ENCODE data around the gene EPHB1. TPM values are rescaled to one million over a fixed set of nuclear protein-coding genes. Genes with fewer than 3 reads are reported as not detected.

EPHB1 gene
- total RNA-seq, 1 donor from 2014 or later, result 3.8 TPM

DNA sequence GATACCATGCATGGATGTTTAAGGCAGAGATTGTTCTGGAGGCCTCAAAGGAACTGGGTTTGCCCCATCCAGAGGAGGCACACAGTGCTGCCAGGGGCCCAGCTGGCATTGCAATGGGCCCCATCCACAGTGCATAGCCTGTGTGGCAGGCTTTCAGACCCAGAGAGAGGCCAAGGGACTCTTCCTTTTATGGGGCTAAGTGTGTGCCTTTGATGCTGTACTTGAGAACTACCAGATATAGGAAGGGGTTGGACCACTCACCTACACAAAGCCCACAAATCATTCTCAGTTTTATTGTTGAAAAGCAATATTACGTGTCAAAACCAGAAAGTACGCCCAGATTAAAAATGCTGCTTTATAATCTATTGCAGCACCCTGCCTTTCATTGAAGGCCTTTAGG is 134.9 kb downstream of the EPHB1 start:
- ATAC-seq (ENCODE audit: low read depth) (no peak), DNase-seq (no peak)
- intact Hi-C loops (cut with micrococcal nuclease), result no loop called here
- Mint-ChIP-seq H3K36me3 (ENCODE audit: low read depth) (no peaks in the 10 kb centered on the region), H3K4me1 (no peaks in the 10 kb centered on the region), H3K9me3 (peaks cover 2% of the 10 kb centered on the region), H3K4me3 (no peak overlapping the region), H3K27ac (no peak overlapping the region), H3K27me3 (no peaks in the 10 kb centered on the region)
- ChIA-PET CTCF (no interaction called here), POLR2A (no interaction called here)
- TF ChIP-seq, protein P1, sequence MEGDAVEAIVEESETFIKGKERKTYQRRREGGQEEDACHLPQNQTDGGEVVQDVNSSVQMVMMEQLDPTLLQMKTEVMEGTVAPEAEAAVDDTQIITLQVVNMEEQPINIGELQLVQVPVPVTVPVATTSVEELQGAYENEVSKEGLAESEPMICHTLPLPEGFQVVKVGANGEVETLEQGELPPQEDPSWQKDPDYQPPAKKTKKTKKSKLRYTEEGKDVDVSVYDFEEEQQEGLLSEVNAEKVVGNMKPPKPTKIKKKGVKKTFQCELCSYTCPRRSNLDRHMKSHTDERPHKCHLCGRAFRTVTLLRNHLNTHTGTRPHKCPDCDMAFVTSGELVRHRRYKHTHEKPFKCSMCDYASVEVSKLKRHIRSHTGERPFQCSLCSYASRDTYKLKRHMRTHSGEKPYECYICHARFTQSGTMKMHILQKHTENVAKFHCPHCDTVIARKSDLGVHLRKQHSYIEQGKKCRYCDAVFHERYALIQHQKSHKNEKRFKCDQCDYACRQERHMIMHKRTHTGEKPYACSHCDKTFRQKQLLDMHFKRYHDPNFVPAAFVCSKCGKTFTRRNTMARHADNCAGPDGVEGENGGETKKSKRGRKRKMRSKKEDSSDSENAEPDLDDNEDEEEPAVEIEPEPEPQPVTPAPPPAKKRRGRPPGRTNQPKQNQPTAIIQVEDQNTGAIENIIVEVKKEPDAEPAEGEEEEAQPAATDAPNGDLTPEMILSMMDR (IDR thresholded peaks at IDR 0.05), result no peak

DNA sequence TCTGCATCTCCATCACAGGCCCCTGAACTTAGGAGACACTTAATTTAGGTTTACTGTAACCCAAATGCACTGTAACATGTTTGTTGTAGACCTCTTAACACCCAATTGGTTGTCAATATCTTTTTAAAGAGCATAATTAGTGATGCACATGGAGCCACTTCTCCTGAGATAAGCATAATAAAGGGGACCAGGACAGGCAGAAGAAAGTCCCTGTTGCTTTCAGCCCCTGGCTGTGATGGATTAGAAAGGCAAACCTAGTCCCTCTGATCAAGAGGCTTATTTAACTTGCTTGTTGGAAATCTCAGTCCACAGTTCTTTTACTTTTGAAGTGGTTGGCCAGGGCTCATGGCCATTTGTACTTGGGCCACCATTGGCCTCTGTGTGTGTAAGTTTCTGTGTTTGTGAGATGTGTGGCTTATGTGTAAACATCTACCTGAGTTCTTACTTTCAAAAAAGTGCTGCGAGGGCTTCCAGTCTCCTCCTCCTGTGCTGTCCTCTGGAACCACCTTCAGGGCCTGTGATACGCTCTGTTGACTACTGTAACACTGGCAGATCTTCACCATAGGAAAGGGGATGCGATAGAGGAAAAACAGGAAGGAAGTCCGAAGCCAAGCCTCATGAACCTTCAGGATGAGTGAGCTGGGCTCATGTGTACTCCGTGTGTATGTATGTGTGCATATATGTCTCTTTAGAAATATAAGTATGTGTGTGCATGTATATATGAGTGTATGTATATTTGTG is 136.2 kb downstream of the EPHB1 start:
- Mint-ChIP-seq H3K4me1 (no peaks in the 10 kb centered on the region), H3K36me3 (ENCODE audit: low read depth) (no peaks in the 10 kb centered on the region), H3K4me3 (no peak overlapping the region), H3K27me3 (no peaks in the 10 kb centered on the region), H3K9me3 (no peaks in the 10 kb centered on the region), H3K27ac (no peak overlapping the region)
- TF ChIP-seq, protein P1 (IDR thresholded peaks at IDR 0.05), result no peak
- CTCF ChIA-PET, result no interaction called here
- ATAC-seq (ENCODE audit: low read depth), result no peak
- intact Hi-C loops (cut with micrococcal nuclease), result no loop called here
- no peak for DNase-seq
- POLR2A ChIA-PET, result no interaction called here

DNA sequence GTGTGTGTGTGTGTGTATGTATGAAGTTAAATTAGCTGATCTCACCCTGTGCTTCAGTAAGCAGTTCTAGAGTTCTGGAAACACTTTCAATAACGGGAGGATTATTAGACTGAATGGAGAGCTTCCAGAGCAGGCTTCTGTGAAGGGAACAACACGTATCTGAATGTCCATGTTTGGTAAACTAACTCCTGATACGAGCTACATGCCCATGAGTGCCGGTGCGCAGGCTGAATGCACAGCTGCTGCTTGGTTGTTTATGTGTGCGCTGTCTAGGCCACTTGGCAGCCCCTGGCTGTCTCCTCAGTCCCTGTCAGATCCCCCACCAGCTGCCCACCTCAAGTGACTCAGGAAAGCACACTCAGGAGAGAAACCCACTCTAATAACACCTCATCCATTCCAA is 137.0 kb downstream of the EPHB1 start:
- no peaks in the 10 kb centered on the region for H3K36me3 Mint-ChIP-seq (ENCODE audit: low read depth)
- H3K4me1 Mint-ChIP-seq, result no peaks in the 10 kb centered on the region
- intact Hi-C loops (cut with micrococcal nuclease), result no loop called here
- no peak overlapping the region for H3K4me3 Mint-ChIP-seq
- CTCF ChIA-PET, result no interaction called here
- no peaks in the 10 kb centered on the region for H3K9me3 Mint-ChIP-seq
- H3K27me3 Mint-ChIP-seq, result no peaks in the 10 kb centered on the region
- H3K27ac Mint-ChIP-seq, result no peak overlapping the region
- TF ChIP-seq, protein P1 (IDR thresholded peaks at IDR 0.05), result no peak
- POLR2A ChIA-PET, result no interaction called here
- DNase-seq (no peak), ATAC-seq (ENCODE audit: low read depth) (no peak)

DNA sequence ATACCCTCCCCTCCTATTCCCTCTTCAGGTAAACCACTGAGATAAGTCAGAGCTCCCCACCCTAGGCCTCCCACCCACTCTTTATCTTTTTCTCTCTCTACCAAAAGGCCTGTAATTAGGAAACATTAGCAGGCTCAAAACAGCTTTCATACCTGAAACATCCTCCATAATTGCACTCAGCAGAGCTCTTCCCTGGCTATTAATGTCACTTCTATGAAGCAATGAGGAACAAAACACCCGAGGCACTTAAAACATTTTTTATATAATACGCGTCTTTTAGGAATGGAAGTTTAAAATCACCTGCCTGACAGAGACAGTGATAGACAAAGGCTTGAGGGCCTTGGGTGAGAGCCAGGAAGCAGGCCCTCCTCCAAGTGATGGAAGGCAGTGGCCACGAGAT is 138.9 kb downstream of the EPHB1 start:
- no peak for ATAC-seq (ENCODE audit: low read depth)
- POLR2A ChIA-PET, result no interaction called here
- TF ChIP-seq, protein P1 (IDR thresholded peaks at IDR 0.05), result no peak
- no peak overlapping the region for H3K27ac Mint-ChIP-seq
- H3K4me1 Mint-ChIP-seq, result no peaks in the 10 kb centered on the region
- H3K4me3 Mint-ChIP-seq, result no peak overlapping the region
- H3K36me3 Mint-ChIP-seq (ENCODE audit: low read depth), result no peaks in the 10 kb centered on the region
- DNase-seq, result no peak
- H3K9me3 Mint-ChIP-seq, result no peaks in the 10 kb centered on the region
- intact Hi-C loops (cut with micrococcal nuclease), result no loop called here
- peaks cover 2% of the 10 kb centered on the region for H3K27me3 Mint-ChIP-seq
- CTCF ChIA-PET, result no interaction called here

DNA sequence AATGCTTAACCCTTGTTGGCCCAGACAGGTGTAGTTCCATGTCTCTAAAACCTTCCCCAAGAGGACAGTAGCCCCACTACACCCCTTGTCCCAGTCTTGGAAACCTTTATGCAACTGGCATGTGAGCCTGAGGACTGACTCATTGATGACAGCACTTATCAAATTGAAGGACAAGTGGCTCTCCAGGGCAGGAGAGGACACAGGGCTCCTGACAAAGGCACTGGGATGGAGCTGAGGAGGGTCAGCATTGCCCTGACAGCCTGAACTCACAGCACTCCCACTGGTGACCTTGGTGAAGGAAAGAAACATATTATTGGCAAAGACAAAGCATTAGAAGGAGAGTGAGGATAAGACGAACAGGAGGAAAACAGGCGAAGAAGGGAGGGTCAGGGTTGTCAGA is 139.9 kb downstream of the EPHB1 start:
- Mint-ChIP-seq H3K27me3 (peaks cover 2% of the 10 kb centered on the region), H3K9me3 (no peaks in the 10 kb centered on the region), H3K4me3 (no peak overlapping the region), H3K27ac (no peak overlapping the region), H3K36me3 (ENCODE audit: low read depth) (no peaks in the 10 kb centered on the region), H3K4me1 (no peaks in the 10 kb centered on the region)
- DNase-seq, result no peak
- intact Hi-C loops (cut with micrococcal nuclease), result no loop called here
- CTCF ChIA-PET, result no interaction called here
- TF ChIP-seq, protein P1 (IDR thresholded peaks at IDR 0.05), result no peak
- no peak for ATAC-seq (ENCODE audit: low read depth)
- POLR2A ChIA-PET, result no interaction called here
